ENCODE results near the gene TACC2.

Gene TACC2

GRCh38 chr10:122248356-122249302 is 259.7 kb downstream of the TACC2 start:
- Histone ChIP-seq H3K27me3 (ENCODE audit: control insufficient read depth, insufficient read depth, low read length) (no peaks in the 10 kb centered on the region), H3K27ac (ENCODE audit: low read length) (no peak overlapping the region), H3K9ac (ENCODE audit: low read length) (no peak overlapping the region), H3K4me1 (ENCODE audit: control insufficient read depth, low read depth, low read length) (no peaks in the 10 kb centered on the region), H3K9me3 (ENCODE audit: control insufficient read depth, low read depth, low read length) (no peaks in the 10 kb centered on the region), H3K36me3 (ENCODE audit: control insufficient read depth, low read depth, low read length) (peaks cover 50% of the 10 kb centered on the region), H3K4me3 (ENCODE audit: low read length) (no peak overlapping the region)

DNA sequence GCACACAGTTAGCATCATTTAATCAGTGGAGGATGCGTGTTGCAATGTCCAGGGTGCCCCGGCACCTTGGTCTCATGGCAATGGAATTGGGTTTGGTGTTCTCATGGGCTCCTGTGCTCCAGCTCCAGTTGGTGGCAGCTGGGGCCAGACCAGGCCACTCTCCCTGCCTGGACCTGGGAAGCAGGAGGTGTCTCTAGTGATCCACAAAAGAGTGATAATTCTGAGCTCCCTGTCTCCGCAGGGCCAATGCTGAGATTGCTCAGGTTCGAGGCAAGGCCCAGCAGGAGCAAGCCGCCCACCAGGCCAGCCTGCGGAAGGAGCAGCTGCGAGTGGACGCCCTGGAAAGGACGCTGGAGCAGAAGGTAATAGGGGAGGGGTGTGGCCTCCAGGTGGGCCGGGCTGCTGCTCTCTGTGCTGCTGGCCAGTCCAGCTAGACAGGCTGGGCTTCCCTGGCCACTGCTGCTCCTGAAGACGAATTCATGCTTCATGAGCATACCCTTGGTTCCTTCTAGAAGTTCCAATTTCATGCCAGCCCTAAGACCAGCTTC is 260.4 kb downstream of the TACC2 start:
- H3K9me3 ChIP-seq (ENCODE audit: control insufficient read depth, low read depth, low read length): no peaks in the 10 kb centered on the region
- no peak overlapping the region for H3K9ac ChIP-seq (ENCODE audit: low read length)
- H3K36me3 ChIP-seq (ENCODE audit: control insufficient read depth, low read depth, low read length): peaks cover 50% of the 10 kb centered on the region
- H3K27me3 ChIP-seq (ENCODE audit: control insufficient read depth, insufficient read depth, low read length): no peaks in the 10 kb centered on the region
- H3K4me1 ChIP-seq (ENCODE audit: control insufficient read depth, low read depth, low read length): no peaks in the 10 kb centered on the region
- H3K4me3 ChIP-seq (ENCODE audit: low read length): no peak overlapping the region
- H3K27ac ChIP-seq (ENCODE audit: low read length): no peak overlapping the region

GRCh38 chr10:122249991-122250750 is 261.2 kb downstream of the TACC2 start:
- no peaks in the 10 kb centered on the region for H3K9me3 ChIP-seq (ENCODE audit: control insufficient read depth, low read depth, low read length)
- H3K4me1 ChIP-seq (ENCODE audit: control insufficient read depth, low read depth, low read length): no peaks in the 10 kb centered on the region
- peaks cover 51% of the 10 kb centered on the region for H3K36me3 ChIP-seq (ENCODE audit: control insufficient read depth, low read depth, low read length)
- H3K27me3 ChIP-seq (ENCODE audit: control insufficient read depth, insufficient read depth, low read length): no peaks in the 10 kb centered on the region
- H3K4me3 ChIP-seq (ENCODE audit: low read length): no peak overlapping the region
- no peak overlapping the region for H3K27ac ChIP-seq (ENCODE audit: low read length)
- no peak overlapping the region for H3K9ac ChIP-seq (ENCODE audit: low read length)

DNA sequence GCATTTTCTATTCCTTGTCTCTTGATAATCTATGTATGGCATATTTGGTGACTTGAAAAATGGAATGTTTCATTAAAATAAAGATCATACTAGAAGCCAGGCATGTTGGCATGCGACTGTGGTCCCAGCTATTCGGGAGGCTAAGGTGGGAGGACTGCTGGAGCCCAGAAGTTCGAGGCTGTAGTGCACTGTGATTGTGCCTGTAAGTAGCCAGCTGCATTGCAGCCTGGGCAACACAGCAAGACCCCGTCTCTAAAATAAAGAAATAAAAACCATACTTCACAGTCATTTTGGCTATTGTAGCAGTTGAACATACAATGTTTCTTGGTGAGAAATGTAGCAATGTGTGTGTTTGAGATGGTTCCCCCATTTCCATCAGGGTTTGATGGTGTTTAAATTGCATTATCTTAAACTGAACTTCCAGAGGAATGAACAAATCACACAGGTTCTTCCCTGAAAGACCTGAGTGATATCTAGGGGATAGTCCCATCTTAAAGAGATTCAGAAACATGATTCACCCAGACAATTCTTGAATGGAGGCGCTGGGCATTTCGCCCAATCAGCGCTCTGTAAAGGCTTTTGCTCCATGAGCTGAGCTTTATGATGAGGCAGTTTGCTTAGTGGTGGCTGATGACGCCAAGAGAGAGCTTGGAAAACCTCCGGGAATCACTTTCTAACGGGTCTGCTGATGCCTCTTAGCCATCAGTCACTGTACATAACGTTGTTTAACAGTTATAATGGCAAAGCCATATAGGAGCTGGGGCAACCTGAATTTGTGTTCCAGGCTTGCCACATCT is 262.7 kb downstream of the TACC2 start:
- H3K9me3 ChIP-seq (ENCODE audit: control insufficient read depth, low read depth, low read length): no peaks in the 10 kb centered on the region
- H3K9ac ChIP-seq (ENCODE audit: low read length): no peak overlapping the region
- no peak overlapping the region for H3K4me3 ChIP-seq (ENCODE audit: low read length)
- no peaks in the 10 kb centered on the region for H3K27me3 ChIP-seq (ENCODE audit: control insufficient read depth, insufficient read depth, low read length)
- no peak overlapping the region for H3K27ac ChIP-seq (ENCODE audit: low read length)
- H3K4me1 ChIP-seq (ENCODE audit: control insufficient read depth, low read depth, low read length): no peaks in the 10 kb centered on the region
- H3K36me3 ChIP-seq (ENCODE audit: control insufficient read depth, low read depth, low read length): peaks cover 52% of the 10 kb centered on the region

GRCh38 chr10:122252805-122253204 is 263.8 kb downstream of the TACC2 start:
- H3K9me3 ChIP-seq (ENCODE audit: control insufficient read depth, low read depth, low read length): no peaks in the 10 kb centered on the region
- no peak overlapping the region for H3K9ac ChIP-seq (ENCODE audit: low read length)
- H3K4me3 ChIP-seq (ENCODE audit: low read length): no peak overlapping the region
- H3K27me3 ChIP-seq (ENCODE audit: control insufficient read depth, insufficient read depth, low read length): no peaks in the 10 kb centered on the region
- H3K36me3 ChIP-seq (ENCODE audit: control insufficient read depth, low read depth, low read length): peaks cover 49% of the 10 kb centered on the region
- H3K4me1 ChIP-seq (ENCODE audit: control insufficient read depth, low read depth, low read length): no peaks in the 10 kb centered on the region
- H3K27ac ChIP-seq (ENCODE audit: low read length): no peak overlapping the region

GRCh38 chr10:122253605-122254004 is 264.6 kb downstream of the TACC2 start:
- H3K9me3 ChIP-seq (ENCODE audit: control insufficient read depth, low read depth, low read length): no peaks in the 10 kb centered on the region
- no peak overlapping the region for H3K4me3 ChIP-seq (ENCODE audit: low read length)
- H3K27ac ChIP-seq (ENCODE audit: low read length): no peak overlapping the region
- H3K36me3 ChIP-seq (ENCODE audit: control insufficient read depth, low read depth, low read length): peaks cover 45% of the 10 kb centered on the region
- no peaks in the 10 kb centered on the region for H3K27me3 ChIP-seq (ENCODE audit: control insufficient read depth, insufficient read depth, low read length)
- H3K9ac ChIP-seq (ENCODE audit: low read length): no peak overlapping the region
- peaks cover 3% of the 10 kb centered on the region for H3K4me1 ChIP-seq (ENCODE audit: control insufficient read depth, low read depth, low read length)

GRCh38 chr10:122254831-122255230 is 265.9 kb downstream of the TACC2 start:
- H3K9ac ChIP-seq (ENCODE audit: low read length): no peak overlapping the region
- H3K36me3 ChIP-seq (ENCODE audit: control insufficient read depth, low read depth, low read length): peaks cover 42% of the 10 kb centered on the region
- H3K4me3 ChIP-seq (ENCODE audit: low read length): no peak overlapping the region
- peaks cover 7% of the 10 kb centered on the region for H3K4me1 ChIP-seq (ENCODE audit: control insufficient read depth, low read depth, low read length)
- H3K27ac ChIP-seq (ENCODE audit: low read length): no peak overlapping the region
- H3K9me3 ChIP-seq (ENCODE audit: control insufficient read depth, low read depth, low read length): no peaks in the 10 kb centered on the region
- H3K27me3 ChIP-seq (ENCODE audit: control insufficient read depth, insufficient read depth, low read length): no peaks in the 10 kb centered on the region

DNA sequence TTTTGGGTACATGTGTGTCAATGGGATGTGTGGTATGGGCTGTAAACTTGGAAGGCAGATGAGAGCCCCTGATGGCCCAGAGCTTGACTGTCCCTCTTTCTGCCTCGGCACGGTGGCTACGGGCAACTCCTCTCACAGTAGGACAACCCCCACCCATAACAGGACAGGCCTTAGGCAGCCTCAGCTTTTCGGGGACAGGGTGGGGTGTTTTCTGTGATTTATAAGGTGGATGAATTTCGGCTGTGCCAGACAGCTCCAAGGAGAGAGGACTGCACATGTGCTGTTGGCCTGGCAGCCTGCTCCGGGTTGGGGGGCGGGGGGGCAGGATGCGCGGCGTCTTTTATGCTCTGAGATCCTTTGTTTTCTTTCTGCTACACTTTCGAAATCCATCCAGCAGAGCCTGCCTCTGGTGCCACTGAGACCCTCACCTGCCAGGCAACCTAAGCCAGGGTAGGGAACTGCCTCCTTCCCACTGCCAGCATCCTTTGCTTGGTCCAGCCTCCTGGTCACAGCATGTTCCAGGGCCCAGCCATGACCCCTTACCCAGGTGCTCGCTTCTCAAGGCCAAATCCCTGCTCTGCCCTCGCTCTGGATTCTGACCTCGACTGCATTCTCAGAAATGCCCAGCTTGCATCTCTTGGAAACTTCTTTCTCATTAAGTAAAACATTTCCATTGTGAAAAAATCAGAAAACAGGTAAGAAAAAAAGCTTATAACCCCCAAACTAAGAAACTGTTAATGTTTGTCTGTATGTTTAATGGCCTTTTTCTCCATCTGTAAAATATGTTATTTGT is 266.7 kb downstream of the TACC2 start:
- Histone ChIP-seq H3K27ac (ENCODE audit: low read length) (no peak overlapping the region), H3K4me1 (ENCODE audit: control insufficient read depth, low read depth, low read length) (peaks cover 7% of the 10 kb centered on the region), H3K36me3 (ENCODE audit: control insufficient read depth, low read depth, low read length) (peaks cover 45% of the 10 kb centered on the region), H3K4me3 (ENCODE audit: low read length) (no peak overlapping the region), H3K27me3 (ENCODE audit: control insufficient read depth, insufficient read depth, low read length) (no peaks in the 10 kb centered on the region), H3K9me3 (ENCODE audit: control insufficient read depth, low read depth, low read length) (no peaks in the 10 kb centered on the region), H3K9ac (ENCODE audit: low read length) (no peak overlapping the region)

GRCh38 chr10:122257041-122257440 is 268.1 kb downstream of the TACC2 start:
- Histone ChIP-seq H3K9me3 (ENCODE audit: control insufficient read depth, low read depth, low read length) (peaks cover 5% of the 10 kb centered on the region), H3K36me3 (ENCODE audit: control insufficient read depth, low read depth, low read length) (peaks cover 35% of the 10 kb centered on the region), H3K9ac (ENCODE audit: low read length) (no peak overlapping the region)

GRCh38 chr10:122258136-122259074 is 269.4 kb downstream of the TACC2 start:
- H3K4me1 ChIP-seq (ENCODE audit: control insufficient read depth, low read depth, low read length): peaks cover 7% of the 10 kb centered on the region
- H3K9ac ChIP-seq (ENCODE audit: low read length): no peak overlapping the region
- no peaks in the 10 kb centered on the region for H3K27me3 ChIP-seq (ENCODE audit: control insufficient read depth, insufficient read depth, low read length)
- H3K9me3 ChIP-seq (ENCODE audit: control insufficient read depth, low read depth, low read length): peaks cover 5% of the 10 kb centered on the region
- H3K4me3 ChIP-seq (ENCODE audit: low read length): peak overlapping the region; percentile 3
- H3K36me3 ChIP-seq (ENCODE audit: control insufficient read depth, low read depth, low read length): peaks cover 31% of the 10 kb centered on the region
- H3K27ac ChIP-seq (ENCODE audit: low read length): no peak overlapping the region

More at GRCh38 chr10:122257041-122257440, 268.1 kb downstream of the TACC2 start:
- Histone ChIP-seq H3K27ac (ENCODE audit: low read length) (no peak overlapping the region), H3K27me3 (ENCODE audit: control insufficient read depth, insufficient read depth, low read length) (no peaks in the 10 kb centered on the region), H3K4me1 (ENCODE audit: control insufficient read depth, low read depth, low read length) (peaks cover 7% of the 10 kb centered on the region), H3K4me3 (ENCODE audit: low read length) (no peak overlapping the region)

Measured in iPS-18a (cell line).